ENCODE measurements around the gene MAP4K5. TPM values are rescaled to one million over a fixed set of nuclear protein-coding genes. Genes with fewer than 3 reads are reported as not detected.

MAP4K5 gene
- total RNA-seq, 1 experiment from 2014 or later, result 42.5 TPM

- no peak for DNase-seq (ENCODE audit: extremely low read depth, low read depth)
Measured at GRCh38 chr14:50373959-50374358, 158.4 kb downstream of the MAP4K5 start.

- DNase-seq (ENCODE audit: extremely low read depth, low read depth), result no peak
Measured at GRCh38 chr14:50371546-50371945, 160.8 kb downstream of the MAP4K5 start.

Small RNA genes lying within 50 kb of the gene (small RNA-seq; reads per million reads assigned to genes)
- 0 reads per million in 2 experiments for gene RF00019
- gene SNRPGP1, result 0 reads per million in 2 experiments

Other genes with a start within 250 kb of the MAP4K5 start
- 10.6 and 12.3 TPM in 2 replicates for gene L2HGDH, start 220.3 kb downstream of the MAP4K5 start, total RNA-seq (2014; rRNA removed; shearing (Covaris generic))
- gene DMAC2L, start 220.2 kb downstream of the MAP4K5 start, total RNA-seq (2014; rRNA removed; shearing (Covaris generic)), result 12.1 and 13.4 TPM in 2 replicates
- gene CDKL1, start 135.7 kb downstream of the MAP4K5 start, total RNA-seq (2014; rRNA removed; shearing (Covaris generic)), result 65.5 and 157 TPM in 2 replicates
- 2.4 and 2.7 TPM in 2 replicates for gene ATL1, start 27.6 kb upstream of the MAP4K5 start, total RNA-seq (2014; rRNA removed; shearing (Covaris generic))
- 71.8 and 75.9 TPM in 2 replicates for gene SAV1, start 135.7 kb upstream of the MAP4K5 start, total RNA-seq (2014; rRNA removed; shearing (Covaris generic))

All from NCI-H460 (cell line).